HepG2 (cell line): ENCODE measurements around the gene NUB1. TPM values are rescaled to one million over a fixed set of nuclear protein-coding genes. Genes with fewer than 3 reads are reported as not detected.
A peak's percentile ranks its signal among the peaks of the same experiment; 100 is the strongest.

ENCODE experiments used
- AGO2 ChIP-seq: fragments of 200-400 bp; formaldehyde crosslinking; optimal IDR thresholded peaks from 2 replicates; pipeline ENCODE3; 2017; ENCODE audit warnings: mild to moderate bottlenecking, low read depth, low read length, moderate library complexity
- CREB1 ChIP-seq, 2 experiments: fragments of 450-650 bp in 1 of 2; IDR thresholded peaks; 2 replicates each; pipeline ENCODE4 v1.6.1; 2016 to 2017; ENCODE audit warnings: control low read depth in 1 of 2, mild to moderate bottlenecking in 1 of 2, missing compliant biosample characterization in 1 of 2, missing genetic modification characterization in 1 of 2
- HNRNPH1 ChIP-seq: fragments of 200-400 bp; formaldehyde crosslinking; optimal IDR thresholded peaks from 2 replicates; pipeline ENCODE3; 2017; ENCODE audit warnings: mild to moderate bottlenecking, low read depth, low read length
- HOXA3 ChIP-seq: sonication (generic); formaldehyde crosslinking; IDR thresholded peaks from 2 replicates; pipeline ENCODE4 v1.5.0; 2020; ENCODE audit warnings: missing genetic modification reagents
- RFX5 ChIP-seq: IDR thresholded peaks from 2 replicates; pipeline ENCODE4 v1.6.1; 2011; ENCODE audit warnings: low read depth, low read length, improper control_type of control experiment
- SKI ChIP-seq: fragments of 450-650 bp; IDR thresholded peaks from one replicate; pipeline ENCODE4 v1.6.1; 2018; ENCODE audit warnings: mild to moderate bottlenecking; ENCODE audit not compliant: partially characterized antibody
- ZNF446 ChIP-seq: sonication (generic); formaldehyde crosslinking; IDR thresholded peaks from 2 replicates; pipeline ENCODE4 v1.5.0; 2020; ENCODE audit warnings: mild to moderate bottlenecking, missing genetic modification reagents
- ZNF546 ChIP-seq: sonication (generic); formaldehyde crosslinking; conservative IDR thresholded peaks from 2 replicates; pipeline ENCODE4 v1.8.1; 2023; ENCODE audit warnings: mild to moderate bottlenecking, missing genetic modification reagents
- polyA plus RNA-seq, 8 experiments: library from polyadenylated mRNA; depleted of rRNA in 3 of 8; stranded (reverse) in 7 of 8; unstranded in 1 of 8; fragments of >200 nt; fragmentation: Illumina TruSeq in 4 of 8; extraction: Trizol in 4 of 8; gene quantifications; 2 replicates each; pipeline versions ENCODE4 v1.2.1 to v1.2.3, GENCODE V29; 2011 to 2016; ENCODE audit warnings: low read depth in 4 of 8, missing spikeins in 1 of 8, mixed read lengths in 1 of 8; ENCODE audit not compliant: insufficient read depth in 1 of 8
- total RNA-seq, 5 experiments: library from RNA; depleted of rRNA; stranded (reverse); fragments of >200 nt; fragmentation: Illumina TruSeq; extraction: Trizol; gene quantifications; 2 replicates each; pipeline ENCODE4 v1.2.3, GENCODE V29; 2016; ENCODE audit warnings: low read depth in 1 of 5
- TF ChIP-seq, protein P1 (sequence below): sonication (generic); formaldehyde crosslinking; IDR thresholded peaks from 2 replicates; pipeline ENCODE4 v1.9.0; 2022; ENCODE audit warnings: low read depth, missing genetic modification reagents
- TF ChIP-seq, protein P2 (sequence below): sonication (generic); formaldehyde crosslinking; IDR thresholded peaks from 2 replicates; pipeline ENCODE4 v1.9.0; 2021; ENCODE audit warnings: missing genetic modification reagents, mild to moderate bottlenecking, borderline replicate concordance
- TF ChIP-seq, protein P3 (sequence below): sonication (generic); formaldehyde crosslinking; IDR thresholded peaks from 2 replicates; pipeline ENCODE4 v1.5.0; 2020; ENCODE audit warnings: mild to moderate bottlenecking, missing genetic modification reagents, borderline replicate concordance
- TF ChIP-seq, protein P4 (sequence below): sonication (generic); formaldehyde crosslinking; IDR thresholded peaks from 2 replicates; pipeline ENCODE4 v1.9.0; 2021; ENCODE audit warnings: missing genetic modification reagents, mild to moderate bottlenecking, borderline replicate concordance
- TF ChIP-seq, protein P5 (sequence below): sonication (generic); formaldehyde crosslinking; IDR thresholded peaks from 2 replicates; pipeline ENCODE4 v1.4.0; 2020; ENCODE audit warnings: missing genetic modification reagents

The NUB1 gene
- total and polyA plus RNA-seq, 2 of the 13 experiments (the other 11 are each of a cell fraction or from before 2014, with no cell fraction given), result 27.1 to 37.0 TPM

DNA sequence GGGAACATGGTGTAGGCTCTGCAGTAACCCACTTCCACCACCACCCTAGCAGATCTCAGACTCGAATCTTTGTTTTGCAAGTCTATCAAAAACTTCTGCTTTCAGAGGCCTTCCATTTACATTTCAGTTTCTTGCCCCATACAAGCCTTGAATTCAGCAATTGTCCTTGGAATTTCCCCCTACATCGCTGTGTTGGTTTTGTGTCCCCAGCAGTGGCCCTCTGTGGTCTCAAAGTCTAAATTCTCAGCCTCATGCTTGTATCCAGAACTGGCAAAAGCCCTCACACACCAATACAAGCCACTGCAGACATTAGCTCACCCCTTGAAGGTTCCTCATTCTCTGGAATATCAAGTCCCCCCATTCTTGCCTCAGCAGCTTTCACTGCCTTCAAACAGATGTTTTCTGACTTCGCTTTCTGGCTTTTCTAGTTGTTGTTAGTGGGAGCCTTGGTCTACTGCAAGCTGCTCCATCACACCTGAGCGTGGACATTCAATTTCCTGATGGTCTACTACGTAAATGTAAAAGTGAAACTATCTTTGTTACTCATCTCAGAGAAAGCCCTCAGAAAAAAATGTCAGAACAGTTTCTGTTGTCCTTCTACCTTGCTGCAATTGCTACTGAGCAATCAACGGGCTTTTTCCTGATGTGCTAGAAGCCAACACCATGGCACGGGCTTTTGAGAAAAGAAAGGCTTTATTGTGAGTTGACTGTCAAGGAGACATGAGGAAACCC is 1.8 kb upstream of the NUB1 start (continued):
- TF ChIP-seq SKI (no peak), HNRNPH1 (no peak), ZNF546 (no peak), CREB1 (IDR thresholded peaks at IDR 0.05) (no peak), CREB1 (CRISPR knock-in tag; IDR thresholded peaks at IDR 0.05) (0 out of 2 replicates have a peak, but pooled peaks have one; percentile 23), AGO2 (no peak), RFX5 (no peak), ZNF446 (CRISPR knock-in tag) (no peak), HOXA3 (CRISPR knock-in tag) (0 out of 2 replicates have a peak, but pooled peaks have one; percentile 24)
- TF ChIP-seq, protein P1, sequence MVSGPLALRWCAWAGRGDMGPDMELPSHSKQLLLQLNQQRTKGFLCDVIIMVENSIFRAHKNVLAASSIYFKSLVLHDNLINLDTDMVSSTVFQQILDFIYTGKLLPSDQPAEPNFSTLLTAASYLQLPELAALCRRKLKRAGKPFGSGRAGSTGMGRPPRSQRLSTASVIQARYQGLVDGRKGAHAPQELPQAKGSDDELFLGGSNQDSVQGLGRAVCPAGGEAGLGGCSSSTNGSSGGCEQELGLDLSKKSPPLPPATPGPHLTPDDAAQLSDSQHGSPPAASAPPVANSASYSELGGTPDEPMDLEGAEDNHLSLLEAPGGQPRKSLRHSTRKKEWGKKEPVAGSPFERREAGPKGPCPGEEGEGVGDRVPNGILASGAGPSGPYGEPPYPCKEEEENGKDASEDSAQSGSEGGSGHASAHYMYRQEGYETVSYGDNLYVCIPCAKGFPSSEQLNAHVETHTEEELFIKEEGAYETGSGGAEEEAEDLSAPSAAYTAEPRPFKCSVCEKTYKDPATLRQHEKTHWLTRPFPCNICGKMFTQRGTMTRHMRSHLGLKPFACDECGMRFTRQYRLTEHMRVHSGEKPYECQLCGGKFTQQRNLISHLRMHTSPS, result no peak
- TF ChIP-seq, protein P2, sequence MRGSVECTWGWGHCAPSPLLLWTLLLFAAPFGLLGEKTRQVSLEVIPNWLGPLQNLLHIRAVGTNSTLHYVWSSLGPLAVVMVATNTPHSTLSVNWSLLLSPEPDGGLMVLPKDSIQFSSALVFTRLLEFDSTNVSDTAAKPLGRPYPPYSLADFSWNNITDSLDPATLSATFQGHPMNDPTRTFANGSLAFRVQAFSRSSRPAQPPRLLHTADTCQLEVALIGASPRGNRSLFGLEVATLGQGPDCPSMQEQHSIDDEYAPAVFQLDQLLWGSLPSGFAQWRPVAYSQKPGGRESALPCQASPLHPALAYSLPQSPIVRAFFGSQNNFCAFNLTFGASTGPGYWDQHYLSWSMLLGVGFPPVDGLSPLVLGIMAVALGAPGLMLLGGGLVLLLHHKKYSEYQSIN (CRISPR knock-in tag), result no peak
- TF ChIP-seq, protein P3, sequence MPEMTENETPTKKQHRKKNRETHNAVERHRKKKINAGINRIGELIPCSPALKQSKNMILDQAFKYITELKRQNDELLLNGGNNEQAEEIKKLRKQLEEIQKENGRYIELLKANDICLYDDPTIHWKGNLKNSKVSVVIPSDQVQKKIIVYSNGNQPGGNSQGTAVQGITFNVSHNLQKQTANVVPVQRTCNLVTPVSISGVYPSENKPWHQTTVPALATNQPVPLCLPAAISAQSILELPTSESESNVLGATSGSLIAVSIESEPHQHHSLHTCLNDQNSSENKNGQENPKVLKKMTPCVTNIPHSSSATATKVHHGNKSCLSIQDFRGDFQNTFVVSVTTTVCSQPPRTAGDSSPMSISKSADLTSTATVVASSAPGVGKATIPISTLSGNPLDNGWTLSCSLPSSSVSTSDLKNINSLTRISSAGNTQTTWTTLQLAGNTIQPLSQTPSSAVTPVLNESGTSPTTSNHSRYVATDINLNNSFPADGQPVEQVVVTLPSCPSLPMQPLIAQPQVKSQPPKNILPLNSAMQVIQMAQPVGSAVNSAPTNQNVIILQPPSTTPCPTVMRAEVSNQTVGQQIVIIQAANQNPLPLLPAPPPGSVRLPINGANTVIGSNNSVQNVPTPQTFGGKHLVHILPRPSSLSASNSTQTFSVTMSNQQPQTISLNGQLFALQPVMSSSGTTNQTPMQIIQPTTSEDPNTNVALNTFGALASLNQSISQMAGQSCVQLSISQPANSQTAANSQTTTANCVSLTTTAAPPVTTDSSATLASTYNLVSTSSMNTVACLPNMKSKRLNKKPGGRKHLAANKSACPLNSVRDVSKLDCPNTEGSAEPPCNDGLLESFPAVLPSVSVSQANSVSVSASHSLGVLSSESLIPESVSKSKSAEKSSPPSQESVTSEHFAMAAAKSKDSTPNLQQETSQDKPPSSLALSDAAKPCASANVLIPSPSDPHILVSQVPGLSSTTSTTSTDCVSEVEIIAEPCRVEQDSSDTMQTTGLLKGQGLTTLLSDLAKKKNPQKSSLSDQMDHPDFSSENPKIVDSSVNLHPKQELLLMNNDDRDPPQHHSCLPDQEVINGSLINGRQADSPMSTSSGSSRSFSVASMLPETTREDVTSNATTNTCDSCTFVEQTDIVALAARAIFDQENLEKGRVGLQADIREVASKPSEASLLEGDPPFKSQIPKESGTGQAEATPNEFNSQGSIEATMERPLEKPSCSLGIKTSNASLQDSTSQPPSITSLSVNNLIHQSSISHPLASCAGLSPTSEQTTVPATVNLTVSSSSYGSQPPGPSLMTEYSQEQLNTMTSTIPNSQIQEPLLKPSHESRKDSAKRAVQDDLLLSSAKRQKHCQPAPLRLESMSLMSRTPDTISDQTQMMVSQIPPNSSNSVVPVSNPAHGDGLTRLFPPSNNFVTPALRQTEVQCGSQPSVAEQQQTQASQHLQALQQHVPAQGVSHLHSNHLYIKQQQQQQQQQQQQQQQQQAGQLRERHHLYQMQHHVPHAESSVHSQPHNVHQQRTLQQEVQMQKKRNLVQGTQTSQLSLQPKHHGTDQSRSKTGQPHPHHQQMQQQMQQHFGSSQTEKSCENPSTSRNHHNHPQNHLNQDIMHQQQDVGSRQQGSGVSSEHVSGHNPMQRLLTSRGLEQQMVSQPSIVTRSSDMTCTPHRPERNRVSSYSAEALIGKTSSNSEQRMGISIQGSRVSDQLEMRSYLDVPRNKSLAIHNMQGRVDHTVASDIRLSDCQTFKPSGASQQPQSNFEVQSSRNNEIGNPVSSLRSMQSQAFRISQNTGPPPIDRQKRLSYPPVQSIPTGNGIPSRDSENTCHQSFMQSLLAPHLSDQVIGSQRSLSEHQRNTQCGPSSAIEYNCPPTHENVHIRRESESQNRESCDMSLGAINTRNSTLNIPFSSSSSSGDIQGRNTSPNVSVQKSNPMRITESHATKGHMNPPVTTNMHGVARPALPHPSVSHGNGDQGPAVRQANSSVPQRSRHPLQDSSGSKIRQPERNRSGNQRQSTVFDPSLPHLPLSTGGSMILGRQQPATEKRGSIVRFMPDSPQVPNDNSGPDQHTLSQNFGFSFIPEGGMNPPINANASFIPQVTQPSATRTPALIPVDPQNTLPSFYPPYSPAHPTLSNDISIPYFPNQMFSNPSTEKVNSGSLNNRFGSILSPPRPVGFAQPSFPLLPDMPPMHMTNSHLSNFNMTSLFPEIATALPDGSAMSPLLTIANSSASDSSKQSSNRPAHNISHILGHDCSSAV (CRISPR knock-in tag), result no peak
- TF ChIP-seq, protein P4, sequence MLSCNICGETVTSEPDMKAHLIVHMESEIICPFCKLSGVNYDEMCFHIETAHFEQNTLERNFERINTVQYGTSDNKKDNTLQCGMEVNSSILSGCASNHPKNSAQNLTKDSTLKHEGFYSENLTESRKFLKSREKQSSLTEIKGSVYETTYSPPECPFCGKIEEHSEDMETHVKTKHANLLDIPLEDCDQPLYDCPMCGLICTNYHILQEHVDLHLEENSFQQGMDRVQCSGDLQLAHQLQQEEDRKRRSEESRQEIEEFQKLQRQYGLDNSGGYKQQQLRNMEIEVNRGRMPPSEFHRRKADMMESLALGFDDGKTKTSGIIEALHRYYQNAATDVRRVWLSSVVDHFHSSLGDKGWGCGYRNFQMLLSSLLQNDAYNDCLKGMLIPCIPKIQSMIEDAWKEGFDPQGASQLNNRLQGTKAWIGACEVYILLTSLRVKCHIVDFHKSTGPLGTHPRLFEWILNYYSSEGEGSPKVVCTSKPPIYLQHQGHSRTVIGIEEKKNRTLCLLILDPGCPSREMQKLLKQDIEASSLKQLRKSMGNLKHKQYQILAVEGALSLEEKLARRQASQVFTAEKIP (CRISPR knock-in tag), result no peak
- TF ChIP-seq, protein P5, sequence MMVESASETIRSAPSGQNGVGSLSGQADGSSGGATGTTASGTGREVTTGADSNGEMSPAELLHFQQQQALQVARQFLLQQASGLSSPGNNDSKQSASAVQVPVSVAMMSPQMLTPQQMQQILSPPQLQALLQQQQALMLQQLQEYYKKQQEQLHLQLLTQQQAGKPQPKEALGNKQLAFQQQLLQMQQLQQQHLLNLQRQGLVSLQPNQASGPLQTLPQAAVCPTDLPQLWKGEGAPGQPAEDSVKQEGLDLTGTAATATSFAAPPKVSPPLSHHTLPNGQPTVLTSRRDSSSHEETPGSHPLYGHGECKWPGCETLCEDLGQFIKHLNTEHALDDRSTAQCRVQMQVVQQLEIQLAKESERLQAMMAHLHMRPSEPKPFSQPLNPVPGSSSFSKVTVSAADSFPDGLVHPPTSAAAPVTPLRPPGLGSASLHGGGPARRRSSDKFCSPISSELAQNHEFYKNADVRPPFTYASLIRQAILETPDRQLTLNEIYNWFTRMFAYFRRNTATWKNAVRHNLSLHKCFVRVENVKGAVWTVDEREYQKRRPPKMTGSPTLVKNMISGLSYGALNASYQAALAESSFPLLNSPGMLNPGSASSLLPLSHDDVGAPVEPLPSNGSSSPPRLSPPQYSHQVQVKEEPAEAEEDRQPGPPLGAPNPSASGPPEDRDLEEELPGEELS, result no peak
